Ovary (tissue), 3 donors: ENCODE results near the gene MTFR2.

ENCODE experiments used
- POLR2A ChIP-seq: fragments of 450-650 bp; IDR thresholded peaks from one replicate; pipeline ENCODE4 v1.6.1; 2017; ENCODE audit warnings: antibody characterized with exemption, mild to moderate bottlenecking, moderate library complexity
- TF ChIP-seq, protein P1 (sequence below), 3 donors: fragments of 450-650 bp in 2 of 3; fragments of 200-600 bp in 1 of 3; IDR thresholded peaks; one replicate each; pipeline versions ENCODE4 v1.5.1 to v1.8.0; 2016 to 2022; ENCODE audit warnings: antibody characterized with exemption in 3 of 3, mild to moderate bottlenecking in 1 of 3
- donor health status: DM: no; HTN: no; CAD: no.

DNA sequence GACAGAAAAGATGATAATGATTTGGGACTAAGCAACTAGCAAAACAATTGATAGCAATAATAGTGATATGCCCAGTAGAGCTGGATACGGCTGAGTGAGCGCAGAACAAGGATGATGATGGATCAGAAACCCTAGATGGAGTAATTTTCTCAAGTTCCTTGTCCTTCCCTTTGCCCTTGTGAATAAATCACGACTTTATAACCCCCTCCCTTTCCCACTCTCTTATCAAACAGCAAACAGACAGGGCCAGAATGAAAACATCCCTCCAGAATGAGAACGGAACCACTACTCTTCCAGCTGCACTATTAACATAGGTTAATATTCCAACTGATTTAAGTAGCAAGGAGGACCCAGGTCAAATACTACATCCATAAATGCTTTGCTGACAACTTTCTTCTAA is 1.3 kb upstream of the MTFR2 start:
- TF ChIP-seq, protein P1, sequence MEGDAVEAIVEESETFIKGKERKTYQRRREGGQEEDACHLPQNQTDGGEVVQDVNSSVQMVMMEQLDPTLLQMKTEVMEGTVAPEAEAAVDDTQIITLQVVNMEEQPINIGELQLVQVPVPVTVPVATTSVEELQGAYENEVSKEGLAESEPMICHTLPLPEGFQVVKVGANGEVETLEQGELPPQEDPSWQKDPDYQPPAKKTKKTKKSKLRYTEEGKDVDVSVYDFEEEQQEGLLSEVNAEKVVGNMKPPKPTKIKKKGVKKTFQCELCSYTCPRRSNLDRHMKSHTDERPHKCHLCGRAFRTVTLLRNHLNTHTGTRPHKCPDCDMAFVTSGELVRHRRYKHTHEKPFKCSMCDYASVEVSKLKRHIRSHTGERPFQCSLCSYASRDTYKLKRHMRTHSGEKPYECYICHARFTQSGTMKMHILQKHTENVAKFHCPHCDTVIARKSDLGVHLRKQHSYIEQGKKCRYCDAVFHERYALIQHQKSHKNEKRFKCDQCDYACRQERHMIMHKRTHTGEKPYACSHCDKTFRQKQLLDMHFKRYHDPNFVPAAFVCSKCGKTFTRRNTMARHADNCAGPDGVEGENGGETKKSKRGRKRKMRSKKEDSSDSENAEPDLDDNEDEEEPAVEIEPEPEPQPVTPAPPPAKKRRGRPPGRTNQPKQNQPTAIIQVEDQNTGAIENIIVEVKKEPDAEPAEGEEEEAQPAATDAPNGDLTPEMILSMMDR (IDR thresholded peaks at IDR 0.05), result no peak
- TF ChIP-seq POLR2A, result no peak
